HepG2 (cell line): ENCODE measurements around the gene ILDR1. TPM values are rescaled to one million over a fixed set of nuclear protein-coding genes. Genes with fewer than 3 reads are reported as not detected.

ENCODE experiments used
- ATAC-seq: fragments of 200-7000 bp; cut with Tn5 transposase; 3 replicates; pipeline ENCODE4 v1.9.1; 2020; ENCODE audit warnings: mild to moderate bottlenecking, moderate library complexity
- Bru-seq: library from RNA; stranded (reverse); fragments of 400-500 nt; gene quantifications from one replicate; lab custom pipeline; 2021; lab: Mats Ljungman, UMichigan
- BruChase-seq, 2 experiments: library from RNA; stranded (reverse); fragments of 400-500 nt; gene quantifications; one replicate each; lab custom pipeline; 2021; lab: Mats Ljungman, UMichigan
- BruUV-seq: library from RNA; stranded (reverse); fragments of 400-500 nt; replicated peaks from 2 replicates; lab custom pipeline; 2021; lab: Mats Ljungman, UMichigan
- CTCF ChIA-PET: fragments of 300-600 bp; formaldehyde crosslinking; extraction: SDS; loops from one replicate; lab custom pipeline; 2021; ENCODE audit warnings: low total read pairs, inconsistent platforms, low intra/inter-chr PET ratio; lab: Yijun Ruan, JAX
- POLR2A ChIA-PET: fragments of 350-600 bp; sonication (Branson Sonifier 250); formaldehyde crosslinking; loops from one replicate; lab custom pipeline; 2020; ENCODE audit warnings: antibody characterized with exemption, inconsistent platforms; lab: Yijun Ruan, JAX
- DNase-seq: peaks from one replicate; pipeline ENCODE4 v3.0.0-alpha.2; 2015; ENCODE audit warnings: low spot score
- FAIRE-seq: peaks from 3 replicates; lab custom pipeline; 2011; peaks lifted over from hg19 to GRCh38; lab: Jason Lieb, UNC
- H2AFZ ChIP-seq: one replicate; pipeline ENCODE4 v1.6.1; 2011; ENCODE audit warnings: low read length, inconsistent platforms
- H3K27ac ChIP-seq: fragments of 300-600 bp; 3 replicates; pipeline ENCODE4 v1.8.0; 2011; ENCODE audit warnings: mixed run types, mild to moderate bottlenecking, mixed read lengths, low read length, inconsistent platforms; ENCODE audit not compliant: insufficient read depth; ENCODE audit errors: extremely low read length
- H3K27me3 ChIP-seq, 2 experiments: fragments of 200-600 bp in 1 of 2; 2 replicates in 1 of 2; 3 replicates in 1 of 2; pipeline versions ENCODE4 v1.6.0 to v1.8.0; 2011; ENCODE audit warnings: low read length in 2 of 2, mild to moderate bottlenecking in 2 of 2, moderate library complexity in 2 of 2, inconsistent platforms in 1 of 2; ENCODE audit not compliant: insufficient read depth in 2 of 2, control insufficient read depth in 1 of 2
- H3K36me3 ChIP-seq, 2 experiments: fragments of 200-600 bp in 1 of 2; replicated peaks in 1 of 2; 2 replicates in 1 of 2; 3 replicates in 1 of 2; pipeline versions ENCODE4 v1.5.1 to v1.8.0; 2011; ENCODE audit warnings: low read length in 2 of 2, inconsistent platforms in 1 of 2; ENCODE audit not compliant: insufficient read depth in 2 of 2, control insufficient read depth in 1 of 2
- H3K4me1 ChIP-seq: 2 replicates; pipeline ENCODE4 v1.5.1; 2012; ENCODE audit warnings: low read length, inconsistent platforms; ENCODE audit not compliant: insufficient read depth
- H3K4me2 ChIP-seq: 2 replicates; pipeline ENCODE4 v1.6.0; 2011; ENCODE audit warnings: low read depth, low read length, inconsistent platforms
- H3K4me3 ChIP-seq, 3 experiments: fragments of 200-600 bp in 1 of 3; sonication (generic), shearing (Covaris generic) in 1 of 3; replicated peaks in 1 of 3; 2 replicates each; pipeline ENCODE4 v1.5.1; 2011 to 2016; ENCODE audit warnings: low read length in 3 of 3, inconsistent platforms in 2 of 3, low read depth in 2 of 3, mild to moderate bottlenecking in 2 of 3, control low read depth in 1 of 3, mixed read lengths in 1 of 3; ENCODE audit not compliant: insufficient read depth in 1 of 3
- H3K79me2 ChIP-seq: one replicate; pipeline ENCODE4 v1.6.1; 2011; ENCODE audit warnings: low read length, inconsistent platforms; ENCODE audit not compliant: insufficient read depth
- H3K9ac ChIP-seq: 2 replicates; pipeline ENCODE4 v1.6.0; 2011; ENCODE audit warnings: mild to moderate bottlenecking, low read depth, low read length, inconsistent platforms; ENCODE audit not compliant: insufficient read depth
- H3K9me3 ChIP-seq: 2 replicates; pipeline ENCODE4 v1.5.1; 2012; ENCODE audit warnings: mild to moderate bottlenecking, low read length
- H4K20me1 ChIP-seq: 2 replicates; pipeline ENCODE4 v1.6.0; 2011; ENCODE audit warnings: inconsistent platforms, mild to moderate bottlenecking, low read length, moderate library complexity; ENCODE audit not compliant: insufficient read depth
- HOMEZ ChIP-seq: IDR thresholded peaks from 2 replicates; pipeline ENCODE4 v1.6.1; 2016; ENCODE audit warnings: low read depth
- MTA1 ChIP-seq: sonication (generic); formaldehyde crosslinking; IDR thresholded peaks from 2 replicates; pipeline ENCODE4 v1.4.0; 2020; ENCODE audit warnings: missing genetic modification reagents, mild to moderate bottlenecking, borderline replicate concordance
- MXD1 ChIP-seq: sonication (generic); formaldehyde crosslinking; IDR thresholded peaks from 2 replicates; pipeline ENCODE4 v1.4.0; 2020; ENCODE audit warnings: mild to moderate bottlenecking, missing genetic modification reagents
- MXI1 ChIP-seq: IDR thresholded peaks from 3 replicates; pipeline ENCODE4 v1.6.1; 2012; ENCODE audit warnings: low read depth, low read length, inconsistent platforms, borderline replicate concordance
- PHF21A ChIP-seq: sonication (generic); formaldehyde crosslinking; IDR thresholded peaks from 2 replicates; pipeline ENCODE4 v1.5.0; 2020; ENCODE audit warnings: mild to moderate bottlenecking, missing genetic modification reagents
- SP140L ChIP-seq: sonication (generic); formaldehyde crosslinking; IDR thresholded peaks from 2 replicates; pipeline ENCODE4 v1.4.0; 2020; ENCODE audit warnings: missing genetic modification reagents, borderline replicate concordance
- TBX3 ChIP-seq: fragments of 450-650 bp; IDR thresholded peaks from 2 replicates; pipeline ENCODE4 v1.6.1; 2017; ENCODE audit warnings: antibody characterized with exemption, mild to moderate bottlenecking, inconsistent platforms, borderline replicate concordance
- ZBTB33 ChIP-seq: sonication (generic); formaldehyde crosslinking; IDR thresholded peaks from 2 replicates; pipeline ENCODE4 v1.4.0; 2020; ENCODE audit warnings: missing genetic modification reagents
- ZNF160 ChIP-seq: sonication (generic); formaldehyde crosslinking; IDR thresholded peaks from 2 replicates; pipeline ENCODE4 v1.8.0; 2022; ENCODE audit warnings: mild to moderate bottlenecking, inconsistent platforms, missing genetic modification reagents
- ZNF484 ChIP-seq: sonication (generic); formaldehyde crosslinking; IDR thresholded peaks from 2 replicates; pipeline ENCODE4 v1.5.1; 2020; ENCODE audit warnings: mild to moderate bottlenecking, low read depth, missing genetic modification reagents, borderline replicate concordance
- ZNF563 ChIP-seq: sonication (generic); formaldehyde crosslinking; IDR thresholded peaks from 2 replicates; pipeline ENCODE4 v1.8.0; 2022; ENCODE audit warnings: mild to moderate bottlenecking, moderate library complexity, missing genetic modification reagents
- ZNF644 ChIP-seq: IDR thresholded peaks from 2 replicates; pipeline ENCODE4 v1.6.1; 2016; ENCODE audit warnings: low read depth
- ZNF83 ChIP-seq: sonication (generic); formaldehyde crosslinking; IDR thresholded peaks from 2 replicates; pipeline ENCODE4 v1.4.0; 2020; ENCODE audit warnings: missing genetic modification reagents, mild to moderate bottlenecking, borderline replicate concordance
- WGBS: methylation state at CpG from one replicate; pipeline ENCODE4 v1.1.6; 2017; ENCODE audit warnings: low lambda C conversion rate; 5-methylcytosine and 5-hydroxymethylcytosine counted together
- in situ Hi-C: cut with HindIII; loops from 2 replicates; pipeline ENCODE4 v1.10.0; 2017; ENCODE audit warnings: low pct_unique_long_range_greater_than_20kb; ENCODE audit not compliant: extremely low pct_ligation_motif_present
- intact Hi-C: fragments of 100-400 bp; cut with micrococcal nuclease; formaldehyde crosslinking; loops from one replicate; pipeline ENCODE4 v1.10.0; 2022; ENCODE audit not compliant: unreplicated experiment
- long read RNA-seq, 2 experiments: library from RNA in 1 of 2; library from polyadenylated mRNA in 1 of 2; stranded (forward) in 1 of 2; unstranded in 1 of 2; transcript quantifications; one replicate each; pipeline ENCODE4 v2.0.0, GENCODE V29; 2019 to 2022
- polyA minus RNA-seq, 3 experiments: library from RNA; depleted of rRNA, polyadenylated mRNA; stranded (reverse); fragments of >200 nt; gene quantifications; 2 replicates each; pipeline ENCODE4 v1.2.3, GENCODE V29; 2011; ENCODE audit warnings: low replicate concordance in 1 of 3
- polyA plus RNA-seq, 8 experiments: library from polyadenylated mRNA; depleted of rRNA in 3 of 8; stranded (reverse) in 7 of 8; unstranded in 1 of 8; fragments of >200 nt; fragmentation: Illumina TruSeq in 4 of 8; extraction: Trizol in 4 of 8; gene quantifications; 2 replicates each; pipeline versions ENCODE4 v1.2.1 to v1.2.3, GENCODE V29; 2011 to 2016; ENCODE audit warnings: low read depth in 4 of 8, missing spikeins in 1 of 8, mixed read lengths in 1 of 8; ENCODE audit not compliant: insufficient read depth in 1 of 8
- total RNA-seq, 5 experiments: library from RNA; depleted of rRNA; stranded (reverse); fragments of >200 nt; fragmentation: Illumina TruSeq; extraction: Trizol; gene quantifications; 2 replicates each; pipeline ENCODE4 v1.2.3, GENCODE V29; 2016; ENCODE audit warnings: low read depth in 1 of 5
- TF ChIP-seq, protein P1 (sequence below): sonication (generic); formaldehyde crosslinking; IDR thresholded peaks from 2 replicates; pipeline ENCODE4 v1.9.0; 2022; ENCODE audit warnings: missing genetic modification reagents, mild to moderate bottlenecking, borderline replicate concordance

ILDR1 gene
- total RNA-seq (2016; rRNA removed; fragmentation: Illumina TruSeq; extraction: Trizol) (not detected in 2 replicates), polyA plus RNA-seq (2011; rRNA removed) (not detected in 2 replicates), polyA minus RNA-seq (2011; rRNA and poly(A)+ RNA removed; ENCODE audit: low replicate concordance) (not detected in 2 replicates), Bru-seq, nascent RNA (percentile 9 among the genes with signal in this experiment), BruChase-seq, experiment 1, labeled RNA remaining after a 6-hour chase (percentile 10 among the genes with signal in this experiment), BruChase-seq, experiment 2, labeled RNA remaining after a 2-hour chase (percentile 7 among the genes with signal in this experiment)
- not detected in 2 replicates for total RNA-seq (2016; cell fraction: cytosol; rRNA removed; fragmentation: Illumina TruSeq; extraction: Trizol; ENCODE audit: low read depth)
- total RNA-seq (2016; cell fraction: insoluble cytoplasmic fraction; rRNA removed; fragmentation: Illumina TruSeq; extraction: Trizol): not detected in 2 replicates
- total RNA-seq (2016; cell fraction: membrane; rRNA removed; fragmentation: Illumina TruSeq; extraction: Trizol): not detected in 2 replicates
- not detected in 2 replicates for total RNA-seq (2016; cell fraction: nucleus; rRNA removed; fragmentation: Illumina TruSeq; extraction: Trizol)
- not detected in 2 replicates for polyA plus RNA-seq (2011; cell fraction: cytosol; rRNA removed)
- not detected in 2 replicates for polyA plus RNA-seq (2011; cell fraction: nucleus; rRNA removed)
- 0.09 TPM in 1 of 2 replicates, not detected in the other for polyA plus RNA-seq (2012)
- not detected in 2 replicates for polyA plus RNA-seq (2016; cell fraction: cytosol; fragmentation: Illumina TruSeq; extraction: Trizol; ENCODE audit: low read depth)
- polyA plus RNA-seq (2016; cell fraction: insoluble cytoplasmic fraction; fragmentation: Illumina TruSeq; extraction: Trizol; ENCODE audit: low read depth): not detected in 2 replicates
- not detected in 2 replicates for polyA plus RNA-seq (2016; cell fraction: membrane; fragmentation: Illumina TruSeq; extraction: Trizol; ENCODE audit: low read depth)
- polyA plus RNA-seq (2016; cell fraction: nucleus; fragmentation: Illumina TruSeq; extraction: Trizol; ENCODE audit: insufficient read depth, low read depth): not detected in 2 replicates
- polyA minus RNA-seq (2011; cell fraction: cytosol; rRNA and poly(A)+ RNA removed): not detected in 2 replicates
- polyA minus RNA-seq (2011; cell fraction: nucleus; rRNA and poly(A)+ RNA removed): not detected in 2 replicates
- long read RNA-seq, experiment 1: 0 reads
- long read RNA-seq, experiment 2: 0 reads

DNA sequence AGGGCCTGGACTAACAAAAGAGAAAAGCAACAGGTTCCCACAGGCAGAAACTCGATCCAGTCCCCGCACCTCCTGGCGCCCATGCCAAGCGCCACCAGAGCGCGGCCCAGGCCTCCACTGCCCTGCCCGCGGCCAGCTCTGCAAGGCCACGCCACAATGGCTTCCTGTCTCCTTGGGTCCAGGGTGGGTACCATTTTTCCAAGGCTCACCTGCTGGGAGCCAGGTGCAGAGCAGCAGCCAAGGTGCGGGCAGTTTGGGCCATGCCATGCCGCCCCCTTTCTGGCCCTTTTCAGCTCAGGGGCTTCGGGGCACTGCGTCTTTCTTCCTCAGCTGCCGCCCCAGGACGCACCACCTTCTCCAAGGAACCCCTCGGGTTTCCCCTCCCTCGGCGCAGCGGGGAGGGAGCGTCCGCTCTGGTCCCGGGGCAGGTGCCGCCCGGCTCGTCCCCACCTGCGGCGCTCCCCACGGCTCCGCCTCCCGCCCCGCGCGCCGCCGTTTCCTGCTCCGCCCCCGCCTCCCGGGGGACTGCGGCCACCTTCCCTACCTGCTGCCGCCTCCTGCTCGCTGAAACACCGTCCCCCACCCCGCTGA, at the start of gene ILDR1:
ILDR1 (minus strand) TSS at position 437 of the 591 bp plus-strand sequence; CDS start at position 267, 170 bp downstream.
- CTCF ChIA-PET: no interaction called here
- no peak for DNase-seq
- WGBS: 54% methylated on average over 16 of the region's 43 CpGs
- peak within 1 kb of the TSS in 2 of 3 experiments; percentile 29 to 50; a peak in 2 of 6 replicates for H3K4me3 ChIP-seq
- intact Hi-C loops: no loop called here
- H3K4me1 ChIP-seq: no peaks in the 10 kb centered on the region
- H2AFZ ChIP-seq: no peak within 1 kb of the TSS
- H3K9me3 ChIP-seq: no peaks in the 10 kb centered on the region
- H3K4me2 ChIP-seq: peak within 1 kb of the TSS; percentile 41
- peak; percentile 81 for ATAC-seq
- BruUV-seq: no TSS peak
- in situ Hi-C loops: no loop called here
- POLR2A ChIA-PET: no interaction called here
- no peak within 1 kb of the TSS for H3K27ac ChIP-seq
- no peaks in the 10 kb centered on the region for H3K36me3 ChIP-seq
- FAIRE-seq: no peak
- H3K79me2 ChIP-seq: no peaks in the 10 kb centered on the region
- H3K9ac ChIP-seq: no peak within 1 kb of the TSS
- H4K20me1 ChIP-seq: no peaks in the 10 kb centered on the region
- H3K27me3 ChIP-seq: no peaks in the 10 kb centered on the region; a peak in 1 of 5 replicates
- TF ChIP-seq, protein P1, sequence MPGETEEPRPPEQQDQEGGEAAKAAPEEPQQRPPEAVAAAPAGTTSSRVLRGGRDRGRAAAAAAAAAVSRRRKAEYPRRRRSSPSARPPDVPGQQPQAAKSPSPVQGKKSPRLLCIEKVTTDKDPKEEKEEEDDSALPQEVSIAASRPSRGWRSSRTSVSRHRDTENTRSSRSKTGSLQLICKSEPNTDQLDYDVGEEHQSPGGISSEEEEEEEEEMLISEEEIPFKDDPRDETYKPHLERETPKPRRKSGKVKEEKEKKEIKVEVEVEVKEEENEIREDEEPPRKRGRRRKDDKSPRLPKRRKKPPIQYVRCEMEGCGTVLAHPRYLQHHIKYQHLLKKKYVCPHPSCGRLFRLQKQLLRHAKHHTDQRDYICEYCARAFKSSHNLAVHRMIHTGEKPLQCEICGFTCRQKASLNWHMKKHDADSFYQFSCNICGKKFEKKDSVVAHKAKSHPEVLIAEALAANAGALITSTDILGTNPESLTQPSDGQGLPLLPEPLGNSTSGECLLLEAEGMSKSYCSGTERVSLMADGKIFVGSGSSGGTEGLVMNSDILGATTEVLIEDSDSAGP (CRISPR knock-in tag): no peak
- TF ChIP-seq HOMEZ (CRISPR knock-in tag) (no peak), ZNF160 (CRISPR knock-in tag) (no peak), TBX3 (no peak), ZNF563 (CRISPR knock-in tag) (no peak), ZBTB33 (CRISPR knock-in tag) (peak; percentile 57; the same call in 1 of the 2 replicates), MTA1 (0 out of 2 replicates have a peak, but pooled peaks have one; percentile 14), MXI1 (no peak), ZNF83 (no peak), ZNF644 (CRISPR knock-in tag) (no peak), MXD1 (CRISPR knock-in tag) (no peak), SP140L (no peak), PHF21A (CRISPR knock-in tag) (no peak), ZNF484 (CRISPR knock-in tag) (no peak)
